H9 (cell line): ENCODE data around the gene DYNLRB1. TPM values are rescaled to one million over a fixed set of nuclear protein-coding genes. Genes with fewer than 3 reads are reported as not detected.

Experiments
- DNase-seq: peaks from one replicate; pipeline ENCODE4 v3.0.0-alpha.2; 2017
- H2AFZ ChIP-seq: one replicate; pipeline ENCODE4 v1.6.1; 2013; ENCODE audit warnings: mild to moderate bottlenecking, low read length, control low read depth, moderate library complexity
- H2AK5ac ChIP-seq: 2 replicates; pipeline ENCODE4 v1.6.1; 2013; ENCODE audit warnings: low read length, control low read depth, mixed read lengths; ENCODE audit not compliant: insufficient read length
- H2BK120ac ChIP-seq: one replicate; pipeline ENCODE4 v1.6.1; 2013; ENCODE audit warnings: low read depth, mild to moderate bottlenecking, low read length, control low read depth, inconsistent platforms; ENCODE audit not compliant: poor library complexity, severe bottlenecking
- H2BK12ac ChIP-seq: 2 replicates; pipeline ENCODE4 v1.6.1; 2013; ENCODE audit warnings: low read length, control low read depth, mixed read lengths, low read depth; ENCODE audit not compliant: insufficient read length
- H2BK15ac ChIP-seq: 2 replicates; pipeline ENCODE4 v1.6.1; 2013; ENCODE audit warnings: low read depth, low read length, control low read depth
- H2BK20ac ChIP-seq: one replicate; pipeline ENCODE4 v1.6.1; 2013; ENCODE audit warnings: low read depth, mild to moderate bottlenecking, low read length, control low read depth, inconsistent platforms; ENCODE audit not compliant: poor library complexity, severe bottlenecking
- H2BK5ac ChIP-seq: 2 replicates; pipeline ENCODE4 v1.6.1; 2013; ENCODE audit warnings: low read length, control low read depth, mixed read lengths; ENCODE audit not compliant: insufficient read length
- H3K14ac ChIP-seq: 2 replicates; pipeline ENCODE4 v1.6.1; 2013; ENCODE audit warnings: low read length, control low read depth; ENCODE audit not compliant: insufficient read depth
- H3K18ac ChIP-seq: 2 replicates; pipeline ENCODE4 v1.6.1; 2013; ENCODE audit warnings: low read depth, mild to moderate bottlenecking, mixed read lengths, low read length, control low read depth; ENCODE audit not compliant: insufficient read length
- H3K23ac ChIP-seq: 2 replicates; pipeline ENCODE4 v1.6.1; 2013; ENCODE audit warnings: low read length, control low read depth, mixed read lengths, low read depth; ENCODE audit not compliant: insufficient read length
- H3K23me2 ChIP-seq: 2 replicates; pipeline ENCODE4 v1.6.1; 2013; ENCODE audit warnings: low read depth, mild to moderate bottlenecking, mixed read lengths, low read length, control low read depth; ENCODE audit not compliant: insufficient read length, poor library complexity, severe bottlenecking
- H3K27ac ChIP-seq: 2 replicates; pipeline ENCODE4 v1.5.1; 2013; ENCODE audit warnings: low read length, control low read depth, mixed read lengths, low read depth; ENCODE audit not compliant: insufficient read length
- H3K27me3 ChIP-seq: 2 replicates; pipeline ENCODE4 v1.6.1; 2013; ENCODE audit warnings: low read length, control low read depth, inconsistent platforms; ENCODE audit not compliant: insufficient read depth
- H3K4ac ChIP-seq: 2 replicates; pipeline ENCODE4 v1.6.1; 2013; ENCODE audit warnings: low read depth, mild to moderate bottlenecking, control low read depth, inconsistent platforms, low read length, moderate library complexity
- H3K4me1 ChIP-seq: 2 replicates; pipeline ENCODE4 v1.6.1; 2013; ENCODE audit warnings: low read length, control low read depth, inconsistent platforms; ENCODE audit not compliant: insufficient read depth
- H3K4me2 ChIP-seq: 2 replicates; pipeline ENCODE4 v1.6.1; 2013; ENCODE audit warnings: low read length, control low read depth, mixed read lengths; ENCODE audit not compliant: insufficient read length, insufficient read depth
- H3K56ac ChIP-seq: 2 replicates; pipeline ENCODE4 v1.6.1; 2013; ENCODE audit warnings: low read depth, mild to moderate bottlenecking, mixed read lengths, low read length, control low read depth; ENCODE audit not compliant: insufficient read length
- H3K79me1 ChIP-seq: 2 replicates; pipeline ENCODE4 v1.6.1; 2013; ENCODE audit warnings: low read depth, mild to moderate bottlenecking, moderate library complexity, low read length, control low read depth, inconsistent platforms; ENCODE audit not compliant: insufficient read depth, poor library complexity, severe bottlenecking
- H3K79me2 ChIP-seq: 2 replicates; pipeline ENCODE4 v1.6.1; 2013; ENCODE audit warnings: low read length, control low read depth, inconsistent platforms; ENCODE audit not compliant: insufficient read depth
- H3K9ac ChIP-seq: 2 replicates; pipeline ENCODE4 v1.6.1; 2013; ENCODE audit warnings: low read length, control low read depth, mixed read lengths; ENCODE audit not compliant: insufficient read length; ENCODE audit errors: extremely low read depth
- H3K9me3 ChIP-seq: one replicate; pipeline ENCODE4 v1.6.1; 2013; ENCODE audit warnings: low read depth, low read length, inconsistent platforms; ENCODE audit not compliant: control insufficient read depth
- H3T11ph ChIP-seq: one replicate; pipeline ENCODE4 v1.6.1; 2013; ENCODE audit warnings: mild to moderate bottlenecking, low read length, control low read depth, inconsistent platforms
- H4K20me1 ChIP-seq: one replicate; pipeline ENCODE4 v1.6.1; 2013; ENCODE audit not compliant: control insufficient read depth, insufficient read length, insufficient read depth
- H4K5ac ChIP-seq: 2 replicates; pipeline ENCODE4 v1.6.1; 2013; ENCODE audit warnings: low read depth, mild to moderate bottlenecking, mixed read lengths, low read length, control low read depth; ENCODE audit not compliant: insufficient read length
- H4K8ac ChIP-seq: replicated peaks from 2 replicates; pipeline ENCODE4 v1.6.1; 2013; ENCODE audit warnings: low read length, control low read depth, mixed read lengths, low read depth; ENCODE audit not compliant: insufficient read length
- H4K91ac ChIP-seq: 2 replicates; pipeline ENCODE4 v1.6.1; 2013; ENCODE audit warnings: low read depth, mild to moderate bottlenecking, moderate library complexity, mixed read lengths, low read length, control low read depth; ENCODE audit not compliant: insufficient read length
- H3K27ac Mint-ChIP-seq, 3 experiments: 2 replicates in 2 of 3; 3 replicates in 1 of 3; pipeline ENCODE4 v1.8.0; 2020 to 2021; ENCODE audit warnings: mixed read lengths in 3 of 3, mild to moderate bottlenecking in 1 of 3, moderate library complexity in 1 of 3
- H3K27me3 Mint-ChIP-seq: 2 replicates; pipeline ENCODE4 v1.8.0; 2021; ENCODE audit warnings: low read depth, mild to moderate bottlenecking, moderate library complexity, mixed read lengths
- H3K36me3 Mint-ChIP-seq, 3 experiments: 2 replicates in 2 of 3; 3 replicates in 1 of 3; pipeline ENCODE4 v1.8.0; 2020 to 2021; ENCODE audit warnings: low read depth in 3 of 3, mixed read lengths in 3 of 3; ENCODE audit not compliant: insufficient read depth in 1 of 3
- H3K4me1 Mint-ChIP-seq, 2 experiments: 2 replicates each; pipeline ENCODE4 v1.8.0; 2020; ENCODE audit warnings: mixed read lengths in 2 of 2
- H3K4me3 Mint-ChIP-seq, 2 experiments: 2 replicates in 1 of 2; 3 replicates in 1 of 2; pipeline ENCODE4 v1.8.0; 2020 to 2021; ENCODE audit warnings: mild to moderate bottlenecking in 2 of 2, mixed read lengths in 2 of 2, moderate library complexity in 1 of 2
- H3K9me3 Mint-ChIP-seq, 2 experiments: 2 replicates in 1 of 2; 3 replicates in 1 of 2; pipeline ENCODE4 v1.8.0; 2020; ENCODE audit warnings: mild to moderate bottlenecking in 2 of 2, mixed read lengths in 2 of 2, moderate library complexity in 1 of 2
- CTCF ChIP-seq: fragments of 200-600 bp; sonication (generic); conservative IDR thresholded peaks from 3 replicates; pipeline ENCODE4 v1.8.0; 2021; ENCODE audit warnings: antibody characterized with exemption, mild to moderate bottlenecking
- WGBS: extraction: QIAGEN DNeasy Blood & Tissue Kit; methylation state at CpG from one replicate; pipeline ENCODE4 v1.1.7; 2013; ENCODE audit warnings: missing lambda C conversion rate, low lambda C conversion rate, mixed read lengths; ENCODE audit not compliant: insufficient read length; ENCODE audit errors: extremely low coverage; 5-methylcytosine and 5-hydroxymethylcytosine counted together
- total RNA-seq: library from RNA; stranded (reverse); gene quantifications from 2 replicates; pipeline ENCODE4 v1.2.1, GENCODE V29; 2021

Gene DYNLRB1
- total RNA-seq, 1 experiment from 2014 or later, result 200 TPM

DNA sequence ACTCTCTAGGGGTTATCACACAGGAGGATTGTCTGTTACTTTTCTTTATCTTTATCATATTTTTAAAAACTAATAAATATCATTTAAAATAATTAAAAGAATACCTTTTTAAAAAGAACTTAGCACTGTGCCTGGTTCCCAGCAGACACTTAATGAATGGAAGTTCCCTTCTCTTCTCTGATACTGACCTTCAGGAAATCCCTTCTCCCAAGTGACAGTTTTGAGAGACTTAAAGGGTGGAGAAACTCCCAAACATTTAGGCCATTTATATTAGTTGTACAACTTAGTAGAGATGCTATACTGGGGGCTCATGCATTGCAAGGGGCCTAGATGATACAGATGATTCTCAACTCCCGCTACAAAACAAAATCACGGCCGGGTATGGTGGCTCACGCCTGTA, 60.8 kb downstream of the DYNLRB1 start:
- Histone ChIP-seq H3K79me2 (no peaks in the 10 kb centered on the region), H3K56ac (no peak overlapping the region), H4K8ac (no peak overlapping the region), H3K27me3 (no peaks in the 10 kb centered on the region), H2BK15ac (no peak overlapping the region), H3K9me3 (no peaks in the 10 kb centered on the region), H3K27ac (no peak overlapping the region), H3K18ac (no peak overlapping the region), H2BK20ac (no peak overlapping the region), H2AK5ac (no peak overlapping the region), H3K4ac (no peak overlapping the region), H3K23me2 (no peaks in the 10 kb centered on the region), H3K79me1 (no peaks in the 10 kb centered on the region), H3K4me2 (no peak overlapping the region), H2BK12ac (no peak overlapping the region), H4K5ac (no peak overlapping the region), H2BK5ac (no peak overlapping the region), H3K23ac (no peak overlapping the region), H4K20me1 (no peaks in the 10 kb centered on the region), H4K91ac (no peak overlapping the region), H3K4me1 (no peaks in the 10 kb centered on the region), H3K9ac (no peak overlapping the region), H2AFZ (no peak overlapping the region), H3T11ph (no peak overlapping the region), H2BK120ac (no peak overlapping the region), H3K14ac (no peak overlapping the region)
- Mint-ChIP-seq H3K9me3 (no peaks in the 10 kb centered on the region), H3K4me1 (no peaks in the 10 kb centered on the region), H3K27me3 (no peaks in the 10 kb centered on the region; the same call in 1 of the 2 replicates), H3K27ac (no peak overlapping the region), H3K36me3 (peaks cover 7 to 24% (median 12%) of the 10 kb centered on the region in 3 experiments; a peak in 6 of 7 replicates), H3K4me3 (no peak overlapping the region)
- WGBS, result no CpG with 5 or more reads among the region's 4 CpGs
- TF ChIP-seq CTCF, result no peak
- DNase-seq, result no peak
